ENCODE measurements around the gene STH.

STH gene

DNA sequence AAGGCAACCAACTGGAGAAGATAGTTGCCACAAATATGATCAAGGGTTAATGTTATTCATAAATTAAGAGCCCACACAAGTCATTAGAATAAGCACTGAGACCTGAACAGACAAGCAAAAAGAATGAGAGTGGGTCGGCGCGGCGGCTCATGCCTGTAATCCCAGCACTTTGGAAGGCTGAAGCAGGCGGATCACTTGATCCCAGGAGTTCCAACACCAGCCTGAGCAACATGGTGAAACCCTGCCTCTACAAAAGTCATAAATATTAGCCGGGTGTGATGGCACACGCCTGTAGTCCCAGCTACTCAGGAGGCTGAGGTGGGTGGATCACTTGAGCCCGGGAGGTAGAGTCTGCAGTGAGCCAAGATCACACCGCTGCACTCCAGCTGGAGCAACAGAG is 40.7 kb upstream of the STH start (continued):
- TF ChIP-seq, protein P1, sequence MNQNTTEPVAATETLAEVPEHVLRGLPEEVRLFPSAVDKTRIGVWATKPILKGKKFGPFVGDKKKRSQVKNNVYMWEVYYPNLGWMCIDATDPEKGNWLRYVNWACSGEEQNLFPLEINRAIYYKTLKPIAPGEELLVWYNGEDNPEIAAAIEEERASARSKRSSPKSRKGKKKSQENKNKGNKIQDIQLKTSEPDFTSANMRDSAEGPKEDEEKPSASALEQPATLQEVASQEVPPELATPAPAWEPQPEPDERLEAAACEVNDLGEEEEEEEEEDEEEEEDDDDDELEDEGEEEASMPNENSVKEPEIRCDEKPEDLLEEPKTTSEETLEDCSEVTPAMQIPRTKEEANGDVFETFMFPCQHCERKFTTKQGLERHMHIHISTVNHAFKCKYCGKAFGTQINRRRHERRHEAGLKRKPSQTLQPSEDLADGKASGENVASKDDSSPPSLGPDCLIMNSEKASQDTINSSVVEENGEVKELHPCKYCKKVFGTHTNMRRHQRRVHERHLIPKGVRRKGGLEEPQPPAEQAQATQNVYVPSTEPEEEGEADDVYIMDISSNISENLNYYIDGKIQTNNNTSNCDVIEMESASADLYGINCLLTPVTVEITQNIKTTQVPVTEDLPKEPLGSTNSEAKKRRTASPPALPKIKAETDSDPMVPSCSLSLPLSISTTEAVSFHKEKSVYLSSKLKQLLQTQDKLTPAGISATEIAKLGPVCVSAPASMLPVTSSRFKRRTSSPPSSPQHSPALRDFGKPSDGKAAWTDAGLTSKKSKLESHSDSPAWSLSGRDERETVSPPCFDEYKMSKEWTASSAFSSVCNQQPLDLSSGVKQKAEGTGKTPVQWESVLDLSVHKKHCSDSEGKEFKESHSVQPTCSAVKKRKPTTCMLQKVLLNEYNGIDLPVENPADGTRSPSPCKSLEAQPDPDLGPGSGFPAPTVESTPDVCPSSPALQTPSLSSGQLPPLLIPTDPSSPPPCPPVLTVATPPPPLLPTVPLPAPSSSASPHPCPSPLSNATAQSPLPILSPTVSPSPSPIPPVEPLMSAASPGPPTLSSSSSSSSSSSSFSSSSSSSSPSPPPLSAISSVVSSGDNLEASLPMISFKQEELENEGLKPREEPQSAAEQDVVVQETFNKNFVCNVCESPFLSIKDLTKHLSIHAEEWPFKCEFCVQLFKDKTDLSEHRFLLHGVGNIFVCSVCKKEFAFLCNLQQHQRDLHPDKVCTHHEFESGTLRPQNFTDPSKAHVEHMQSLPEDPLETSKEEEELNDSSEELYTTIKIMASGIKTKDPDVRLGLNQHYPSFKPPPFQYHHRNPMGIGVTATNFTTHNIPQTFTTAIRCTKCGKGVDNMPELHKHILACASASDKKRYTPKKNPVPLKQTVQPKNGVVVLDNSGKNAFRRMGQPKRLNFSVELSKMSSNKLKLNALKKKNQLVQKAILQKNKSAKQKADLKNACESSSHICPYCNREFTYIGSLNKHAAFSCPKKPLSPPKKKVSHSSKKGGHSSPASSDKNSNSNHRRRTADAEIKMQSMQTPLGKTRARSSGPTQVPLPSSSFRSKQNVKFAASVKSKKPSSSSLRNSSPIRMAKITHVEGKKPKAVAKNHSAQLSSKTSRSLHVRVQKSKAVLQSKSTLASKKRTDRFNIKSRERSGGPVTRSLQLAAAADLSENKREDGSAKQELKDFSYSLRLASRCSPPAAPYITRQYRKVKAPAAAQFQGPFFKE (tag by site-specific recombination; IDR thresholded peaks at IDR 0.05; ENCODE audit: borderline replicate concordance), result no peak
- TF ChIP-seq SETDB1 (IDR thresholded peaks at IDR 0.05; ENCODE audit: insufficient read length, low read length), result no peak

DNA sequence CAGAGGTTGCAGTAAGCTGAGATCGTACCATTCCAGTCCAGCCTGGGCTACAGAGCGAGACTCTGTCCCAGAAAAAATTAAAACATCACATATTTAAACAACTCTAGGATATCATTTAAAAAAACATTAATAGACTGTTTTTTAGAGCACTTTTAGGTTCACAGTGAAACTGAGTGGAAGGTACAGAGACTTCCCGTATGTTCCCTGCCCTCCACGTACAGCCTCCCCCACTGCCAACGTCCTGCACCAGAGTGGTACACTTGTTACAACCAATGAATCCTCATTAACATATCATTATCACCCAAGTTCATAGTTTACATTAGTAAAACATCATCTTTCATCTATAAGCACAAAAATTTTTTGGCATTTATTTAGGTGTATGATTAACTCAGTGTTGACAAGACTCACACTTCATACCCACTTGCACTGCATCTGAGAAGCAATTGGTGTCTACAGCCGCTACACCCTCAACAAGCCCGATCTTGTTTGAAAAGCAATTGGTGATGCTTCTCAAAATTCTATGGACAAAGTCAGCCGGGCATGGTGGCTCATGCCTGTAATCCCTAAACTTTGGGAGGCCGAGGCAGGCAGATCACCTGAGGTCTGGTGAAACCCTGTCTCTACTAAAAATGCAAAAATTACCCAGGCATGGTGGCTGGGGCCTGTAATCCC is 39.9 kb upstream of the STH start:
- Histone ChIP-seq H3K27ac (ENCODE audit: extremely low read depth, low read depth, low read length) (no peak overlapping the region), H3K4me1 (ENCODE audit: control insufficient read depth, insufficient read depth, low read length) (no peaks in the 10 kb centered on the region; the same call in 1 of the 2 replicates), H3K36me3 (ENCODE audit: control insufficient read depth in 2 of 2, insufficient read depth in 1 of 2, low read length in 2 of 2) (no peaks in the 10 kb centered on the region), H3K9me3 (ENCODE audit: control insufficient read depth, insufficient read depth, low read depth, low read length) (no peaks in the 10 kb centered on the region), H3K4me3 (ENCODE audit: low read depth, low read length) (no peak overlapping the region)
- ChIA-PET POLR2A (no interaction called here), CTCF (no interaction called here)
- TF ChIP-seq ZXDB (tag by site-specific recombination; IDR thresholded peaks at IDR 0.05) (no peak), ZNF560 (tag by site-specific recombination; IDR thresholded peaks at IDR 0.05; ENCODE audit: borderline replicate concordance) (no peak), ZBTB17 (tag by site-specific recombination; IDR thresholded peaks at IDR 0.05) (no peak), ZFP37 (tag by site-specific recombination; IDR thresholded peaks at IDR 0.05) (no peak), ZFHX2 (tag by site-specific recombination; conservative IDR thresholded peaks at IDR 0.05) (no peak), ZNF548 (tag by site-specific recombination; IDR thresholded peaks at IDR 0.05) (no peak), TRIM28 (IDR thresholded peaks at IDR 0.05; ENCODE audit: borderline replicate concordance, low read length) (no peak), ZNF175 (tag by site-specific recombination; IDR thresholded peaks at IDR 0.05) (no peak), GLIS2 (tag by site-specific recombination; IDR thresholded peaks at IDR 0.05) (no peak), PRDM1 (tag by site-specific recombination; IDR thresholded peaks at IDR 0.05) (no peak), ZNF510 (tag by site-specific recombination; IDR thresholded peaks at IDR 0.05; ENCODE audit: insufficient replicate concordance) (no peak), ZBTB8A (tag by site-specific recombination; IDR thresholded peaks at IDR 0.05) (no peak)
- TF ChIP-seq, protein P2, sequence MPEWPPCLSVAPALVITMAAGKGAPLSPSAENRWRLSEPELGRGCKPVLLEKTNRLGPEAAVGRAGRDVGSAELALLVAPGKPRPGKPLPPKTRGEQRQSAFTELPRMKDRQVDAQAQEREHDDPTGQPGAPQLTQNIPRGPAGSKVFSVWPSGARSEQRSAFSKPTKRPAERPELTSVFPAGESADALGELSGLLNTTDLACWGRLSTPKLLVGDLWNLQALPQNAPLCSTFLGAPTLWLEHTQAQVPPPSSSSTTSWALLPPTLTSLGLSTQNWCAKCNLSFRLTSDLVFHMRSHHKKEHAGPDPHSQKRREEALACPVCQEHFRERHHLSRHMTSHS (tag by site-specific recombination; IDR thresholded peaks at IDR 0.05), result no peak
- TF ChIP-seq, protein P3, sequence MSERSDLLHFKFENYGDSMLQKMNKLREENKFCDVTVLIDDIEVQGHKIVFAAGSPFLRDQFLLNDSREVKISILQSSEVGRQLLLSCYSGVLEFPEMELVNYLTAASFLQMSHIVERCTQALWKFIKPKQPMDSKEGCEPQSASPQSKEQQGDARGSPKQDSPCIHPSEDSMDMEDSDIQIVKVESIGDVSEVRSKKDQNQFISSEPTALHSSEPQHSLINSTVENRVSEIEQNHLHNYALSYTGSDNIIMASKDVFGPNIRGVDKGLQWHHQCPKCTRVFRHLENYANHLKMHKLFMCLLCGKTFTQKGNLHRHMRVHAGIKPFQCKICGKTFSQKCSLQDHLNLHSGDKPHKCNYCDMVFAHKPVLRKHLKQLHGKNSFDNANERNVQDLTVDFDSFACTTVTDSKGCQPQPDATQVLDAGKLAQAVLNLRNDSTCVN (tag by site-specific recombination; optimal IDR thresholded peaks at IDR 0.05), result no peak

DNA sequence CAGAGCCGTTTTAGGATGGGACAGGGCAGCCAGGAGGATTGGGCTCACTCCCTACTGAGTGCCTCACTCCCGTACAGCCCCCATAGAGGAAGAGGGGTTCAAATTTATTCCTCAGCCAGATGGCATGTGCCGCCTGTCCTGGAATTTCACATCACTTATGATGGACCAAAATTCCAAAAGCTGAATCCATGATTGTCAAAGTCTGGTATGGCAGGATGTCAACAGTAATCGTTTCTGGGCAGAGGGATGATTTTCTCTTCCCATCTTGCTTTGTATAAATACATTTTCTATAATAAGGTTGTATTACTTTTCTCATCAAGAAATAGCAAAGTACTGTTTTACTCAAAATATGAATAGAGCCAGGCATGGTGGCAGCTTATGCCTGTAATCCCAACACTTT is 38.7 kb upstream of the STH start:
- ChIA-PET POLR2A (no interaction called here), CTCF (interaction anchor here (1.2 to 2.2 kb wide), 2 partner anchors 11 to 14 kb away, joined by 3 to 14 read pairs; no protein-coding TSS in a partner anchor)
- H3K4me1 ChIP-seq (ENCODE audit: control insufficient read depth, insufficient read depth, low read length), result no peaks in the 10 kb centered on the region; the same call in 1 of the 2 replicates
- no peaks in the 10 kb centered on the region for H3K36me3 ChIP-seq (ENCODE audit: control insufficient read depth in 2 of 2, insufficient read depth in 1 of 2, low read length in 2 of 2)
- TF ChIP-seq, protein P4, sequence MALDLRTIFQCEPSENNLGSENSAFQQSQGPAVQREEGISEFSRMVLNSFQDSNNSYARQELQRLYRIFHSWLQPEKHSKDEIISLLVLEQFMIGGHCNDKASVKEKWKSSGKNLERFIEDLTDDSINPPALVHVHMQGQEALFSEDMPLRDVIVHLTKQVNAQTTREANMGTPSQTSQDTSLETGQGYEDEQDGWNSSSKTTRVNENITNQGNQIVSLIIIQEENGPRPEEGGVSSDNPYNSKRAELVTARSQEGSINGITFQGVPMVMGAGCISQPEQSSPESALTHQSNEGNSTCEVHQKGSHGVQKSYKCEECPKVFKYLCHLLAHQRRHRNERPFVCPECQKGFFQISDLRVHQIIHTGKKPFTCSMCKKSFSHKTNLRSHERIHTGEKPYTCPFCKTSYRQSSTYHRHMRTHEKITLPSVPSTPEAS (tag by site-specific recombination; IDR thresholded peaks at IDR 0.05), result no peak
- TF ChIP-seq ZNF391 (tag by site-specific recombination; IDR thresholded peaks at IDR 0.05; ENCODE audit: borderline replicate concordance, low read depth) (no peak), SALL2 (tag by site-specific recombination; IDR thresholded peaks at IDR 0.05; ENCODE audit: borderline replicate concordance) (no peak)
- H3K4me3 ChIP-seq (ENCODE audit: low read depth, low read length), result no peak overlapping the region
- no peaks in the 10 kb centered on the region for H3K9me3 ChIP-seq (ENCODE audit: control insufficient read depth, insufficient read depth, low read depth, low read length)
- no peak overlapping the region for H3K27ac ChIP-seq (ENCODE audit: extremely low read depth, low read depth, low read length)

All from HEK293 (cell line).